Measurements from ENCODE around the gene NDUFS7.

The NDUFS7 gene

DNA sequence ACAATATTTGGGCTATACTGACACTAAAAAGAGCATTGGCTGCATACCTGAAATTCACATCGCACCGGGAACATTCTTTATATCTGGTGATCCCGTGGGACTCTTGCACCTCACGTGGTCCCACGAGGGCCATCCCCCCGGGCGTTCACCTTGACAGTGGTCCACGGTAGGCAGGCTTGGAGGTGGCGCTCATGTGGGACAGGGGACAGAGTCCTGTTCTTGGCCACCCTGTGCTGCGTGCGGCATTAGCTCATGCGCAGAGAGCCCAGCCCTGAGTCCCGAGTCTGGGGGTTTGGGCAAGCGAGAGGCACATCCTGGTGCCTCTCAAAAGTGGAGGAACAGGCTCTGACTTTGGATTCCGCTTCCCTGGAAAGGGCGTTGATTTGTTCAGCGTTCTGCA, 10.1 kb downstream of the NDUFS7 start:
- TF ChIP-seq, protein P1, sequence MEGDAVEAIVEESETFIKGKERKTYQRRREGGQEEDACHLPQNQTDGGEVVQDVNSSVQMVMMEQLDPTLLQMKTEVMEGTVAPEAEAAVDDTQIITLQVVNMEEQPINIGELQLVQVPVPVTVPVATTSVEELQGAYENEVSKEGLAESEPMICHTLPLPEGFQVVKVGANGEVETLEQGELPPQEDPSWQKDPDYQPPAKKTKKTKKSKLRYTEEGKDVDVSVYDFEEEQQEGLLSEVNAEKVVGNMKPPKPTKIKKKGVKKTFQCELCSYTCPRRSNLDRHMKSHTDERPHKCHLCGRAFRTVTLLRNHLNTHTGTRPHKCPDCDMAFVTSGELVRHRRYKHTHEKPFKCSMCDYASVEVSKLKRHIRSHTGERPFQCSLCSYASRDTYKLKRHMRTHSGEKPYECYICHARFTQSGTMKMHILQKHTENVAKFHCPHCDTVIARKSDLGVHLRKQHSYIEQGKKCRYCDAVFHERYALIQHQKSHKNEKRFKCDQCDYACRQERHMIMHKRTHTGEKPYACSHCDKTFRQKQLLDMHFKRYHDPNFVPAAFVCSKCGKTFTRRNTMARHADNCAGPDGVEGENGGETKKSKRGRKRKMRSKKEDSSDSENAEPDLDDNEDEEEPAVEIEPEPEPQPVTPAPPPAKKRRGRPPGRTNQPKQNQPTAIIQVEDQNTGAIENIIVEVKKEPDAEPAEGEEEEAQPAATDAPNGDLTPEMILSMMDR (IDR thresholded peaks at IDR 0.05; ENCODE audit: low read depth, low read length), result no peak
- no peak overlapping the region for H3K4me3 ChIP-seq (ENCODE audit: low read depth, low read length)

DNA sequence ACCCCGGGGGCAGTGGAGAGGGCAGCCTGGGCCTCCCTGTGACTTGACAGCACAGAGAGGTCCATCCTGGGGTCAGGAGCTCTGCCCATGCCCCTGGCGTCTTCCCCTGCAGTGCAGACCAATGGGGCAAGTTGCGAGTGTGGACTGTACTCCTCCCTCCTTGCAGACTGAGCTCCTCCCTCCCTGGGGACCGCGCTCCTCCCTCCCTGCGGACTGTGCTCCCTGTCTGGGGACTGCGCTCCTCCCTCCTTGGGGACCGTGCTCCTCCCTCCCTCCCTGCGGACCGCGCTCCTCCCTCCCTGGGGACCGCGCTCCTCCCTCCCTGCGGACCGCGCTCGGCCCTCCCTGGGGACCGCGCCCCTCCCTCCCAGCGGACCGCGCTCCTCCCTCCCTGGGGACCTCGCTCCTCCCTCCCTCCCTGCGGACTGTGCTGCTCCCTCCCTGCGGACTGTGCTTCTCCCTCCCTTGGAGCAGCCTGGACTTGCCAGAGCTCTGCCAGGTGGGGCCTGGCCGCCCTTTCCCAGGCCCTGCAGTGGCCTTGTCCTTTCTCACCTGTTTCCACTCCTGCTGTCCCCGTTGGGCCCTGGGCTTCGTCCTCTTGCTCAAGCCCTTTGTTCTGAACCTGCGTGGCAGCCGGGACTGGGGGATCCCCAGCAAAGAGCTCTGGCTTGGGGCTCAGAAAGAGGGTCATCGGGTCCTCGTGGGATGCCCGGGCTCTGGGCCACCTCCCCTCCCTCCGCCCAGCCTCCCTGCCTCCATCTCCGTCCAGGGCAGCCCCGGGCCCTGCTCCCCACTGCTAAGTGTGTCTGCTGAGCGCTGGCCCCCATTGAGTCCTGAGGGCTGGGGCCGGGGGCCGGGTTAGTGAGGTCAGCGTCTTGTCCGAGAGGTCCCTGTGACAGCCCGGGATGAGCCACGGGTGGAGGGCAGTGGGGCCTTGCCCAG, 10.8 kb downstream of the NDUFS7 start:
- no peak overlapping the region for H3K4me3 ChIP-seq (ENCODE audit: low read depth, low read length)
- TF ChIP-seq, protein P1 (IDR thresholded peaks at IDR 0.05; ENCODE audit: low read depth, low read length), result no peak

DNA sequence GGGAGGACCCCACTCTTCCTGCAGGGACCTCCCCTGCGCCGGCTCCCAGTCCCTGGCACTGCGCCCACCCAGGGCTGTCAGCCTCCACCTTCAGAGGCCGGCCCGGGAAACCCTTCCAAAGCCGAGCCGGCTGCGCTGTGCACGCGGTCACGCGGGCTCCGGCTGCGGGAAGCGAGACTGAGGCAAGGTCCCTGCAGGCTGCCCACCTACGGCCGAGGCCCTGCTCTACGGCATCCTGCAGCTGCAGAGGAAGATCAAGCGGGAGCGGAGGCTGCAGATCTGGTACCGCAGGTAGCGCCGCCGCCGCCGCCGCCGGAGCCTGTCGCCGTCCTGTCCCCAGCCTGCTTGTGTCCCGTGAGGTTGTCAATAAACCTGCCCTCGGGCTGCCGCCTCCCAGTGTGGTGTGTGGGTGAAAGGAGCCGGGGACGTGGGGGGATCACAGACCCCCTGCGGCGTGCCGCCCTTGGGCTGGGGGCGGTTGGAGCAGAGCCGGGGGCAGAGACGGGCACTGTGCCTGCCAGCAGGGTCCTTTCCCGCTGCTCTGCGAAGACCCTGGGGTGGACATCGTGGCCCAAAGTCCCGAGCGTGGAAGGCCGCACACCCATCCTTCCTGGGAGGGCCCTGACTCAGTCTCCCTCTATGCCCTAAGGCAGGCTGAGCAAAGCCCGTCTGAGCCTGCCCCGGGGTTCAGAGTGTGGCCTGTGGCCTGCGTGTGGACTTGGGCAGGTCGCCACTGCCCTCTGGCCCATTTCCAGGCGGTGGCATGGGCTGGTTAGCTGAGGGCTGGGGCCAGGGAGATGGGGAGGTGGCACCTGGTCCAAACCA, 11.7 kb downstream of the NDUFS7 start:
- TF ChIP-seq, protein P1 (IDR thresholded peaks at IDR 0.05; ENCODE audit: low read depth, low read length), result no peak
- H3K4me3 ChIP-seq (ENCODE audit: low read depth, low read length), result no peak overlapping the region

DNA sequence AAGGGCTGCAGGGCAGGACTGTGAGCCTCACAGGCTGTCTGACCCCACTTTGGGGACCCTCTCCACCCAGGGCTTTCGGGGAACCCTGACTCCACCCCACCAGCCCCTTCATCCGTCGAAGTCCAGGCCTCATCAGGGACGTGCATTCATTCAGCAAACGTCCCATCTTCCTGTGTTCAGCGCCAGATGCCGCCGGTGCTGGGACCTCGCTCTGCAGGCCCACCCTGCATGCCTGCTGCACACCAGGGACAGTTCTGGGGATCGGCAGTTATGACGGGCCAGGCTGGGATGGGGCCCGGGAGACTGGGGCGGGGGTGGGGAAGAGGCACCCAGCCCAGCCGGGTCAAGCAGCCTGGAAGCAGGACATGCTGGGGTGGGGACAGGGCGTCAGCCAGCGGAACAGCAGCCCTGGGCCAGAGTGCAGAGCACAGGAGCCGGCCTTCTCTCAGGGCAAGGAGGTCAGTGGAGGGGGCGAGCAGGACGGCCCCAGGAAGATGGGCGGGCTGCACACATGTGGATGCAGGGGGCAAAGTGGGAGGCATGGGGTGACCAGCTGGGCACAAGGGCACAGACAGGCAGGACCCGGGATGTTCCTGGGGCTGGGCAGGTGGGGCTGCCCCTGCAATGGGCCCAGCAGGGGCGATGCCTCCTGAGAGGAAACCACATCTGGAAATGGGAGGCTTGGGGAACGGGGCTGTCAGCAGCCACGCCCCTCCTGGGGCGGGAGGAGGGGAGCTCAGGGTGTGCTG, 12.5 kb downstream of the NDUFS7 start:
- H3K4me3 ChIP-seq (ENCODE audit: low read depth, low read length), result no peak overlapping the region
- TF ChIP-seq, protein P1 (IDR thresholded peaks at IDR 0.05; ENCODE audit: low read depth, low read length), result no peak

DNA sequence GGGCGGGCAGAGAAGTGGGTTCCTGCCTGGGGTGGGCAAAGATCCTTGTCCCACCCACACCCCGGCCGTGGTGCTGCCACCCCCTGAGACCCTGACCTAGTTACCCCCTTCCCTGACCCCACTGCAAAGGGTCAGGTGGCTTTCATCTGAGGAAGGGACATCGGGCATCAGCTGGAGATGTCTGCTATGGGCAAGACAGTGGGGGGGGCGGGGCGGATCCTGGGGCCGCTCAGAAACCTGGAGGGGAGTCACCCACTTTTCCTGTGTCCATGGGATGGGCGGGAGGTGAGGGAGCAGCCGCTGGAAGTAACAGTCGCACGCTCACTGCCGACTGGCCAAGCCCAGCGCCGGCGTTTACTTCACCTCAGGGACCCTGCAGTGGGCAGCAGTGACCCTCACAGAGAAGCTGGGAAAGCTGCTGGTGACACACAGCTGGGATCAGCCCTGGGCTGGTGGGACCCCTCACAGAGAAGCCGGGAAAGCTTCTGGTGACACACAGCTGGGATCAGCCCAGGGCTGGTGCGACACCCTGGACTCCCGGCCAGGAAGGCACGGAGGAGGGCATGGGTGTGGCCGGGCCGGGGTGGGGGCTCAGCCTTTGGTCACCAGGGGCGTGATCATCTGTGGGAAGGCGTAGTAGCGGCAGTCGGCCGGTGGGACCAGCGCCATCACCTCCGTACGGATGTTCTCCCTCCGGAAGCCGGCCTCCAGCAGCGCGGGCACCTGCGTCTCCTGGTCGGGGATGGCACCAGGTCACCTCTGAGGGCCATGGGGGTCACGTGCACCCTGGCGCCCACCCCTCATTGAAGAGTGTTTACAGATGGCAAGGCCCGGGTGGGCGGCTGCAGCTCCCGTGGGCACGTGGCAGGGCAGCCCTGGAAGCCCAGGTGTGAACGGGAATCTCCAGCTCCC, 13.3 kb downstream of the NDUFS7 start:
- TF ChIP-seq, protein P1 (IDR thresholded peaks at IDR 0.05; ENCODE audit: low read depth, low read length), result no peak
- H3K4me3 ChIP-seq (ENCODE audit: low read depth, low read length), result no peak overlapping the region

DNA sequence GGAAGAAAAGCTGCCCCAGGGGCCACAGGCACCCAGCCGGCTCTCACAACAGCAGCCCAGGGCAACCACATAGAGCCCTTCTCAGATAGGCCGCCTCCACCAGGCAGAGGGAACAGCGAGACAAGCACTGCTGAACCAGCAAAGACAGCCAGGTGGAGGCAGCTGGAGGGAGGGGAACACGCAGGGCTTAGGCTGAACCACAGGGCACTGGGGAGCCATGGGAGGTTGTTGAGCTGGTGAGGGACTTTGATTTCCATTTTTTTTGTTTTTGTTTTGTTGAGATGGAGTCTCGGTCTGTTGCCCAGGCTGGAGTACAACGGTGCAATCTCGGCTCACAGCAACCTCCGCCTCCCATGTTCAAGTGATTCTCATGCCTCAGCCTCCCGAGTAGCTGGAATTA, 14.1 kb downstream of the NDUFS7 start:
- H3K4me3 ChIP-seq (ENCODE audit: low read depth, low read length), result no peak overlapping the region
- TF ChIP-seq, protein P1 (IDR thresholded peaks at IDR 0.05; ENCODE audit: low read depth, low read length), result no peak
